Fibroblast of mammary gland (primary cell): ENCODE data around the gene NEBL.
A peak's percentile ranks its signal among the peaks of the same experiment; 100 is the strongest.

Experiments
- DNase-seq: peaks from one replicate; pipeline ENCODE4 v3.0.0-alpha.2; 2010; ENCODE audit warnings: low read depth
- H3K4me3 ChIP-seq: 2 replicates; pipeline ENCODE4 v1.5.1; 2011; ENCODE audit warnings: low read depth, mild to moderate bottlenecking, low read length, moderate library complexity; ENCODE audit not compliant: control insufficient read depth
- TF ChIP-seq, protein P1 (sequence below): conservative IDR thresholded peaks from 2 replicates; pipeline ENCODE4 v1.5.1; 2011; ENCODE audit warnings: low read depth, low read length, inconsistent platforms; ENCODE audit not compliant: control insufficient read depth, insufficient read depth

NEBL gene

GRCh38 chr10:20740120-20740519, 157.0 kb downstream of the NEBL start:
- TF ChIP-seq, protein P1, sequence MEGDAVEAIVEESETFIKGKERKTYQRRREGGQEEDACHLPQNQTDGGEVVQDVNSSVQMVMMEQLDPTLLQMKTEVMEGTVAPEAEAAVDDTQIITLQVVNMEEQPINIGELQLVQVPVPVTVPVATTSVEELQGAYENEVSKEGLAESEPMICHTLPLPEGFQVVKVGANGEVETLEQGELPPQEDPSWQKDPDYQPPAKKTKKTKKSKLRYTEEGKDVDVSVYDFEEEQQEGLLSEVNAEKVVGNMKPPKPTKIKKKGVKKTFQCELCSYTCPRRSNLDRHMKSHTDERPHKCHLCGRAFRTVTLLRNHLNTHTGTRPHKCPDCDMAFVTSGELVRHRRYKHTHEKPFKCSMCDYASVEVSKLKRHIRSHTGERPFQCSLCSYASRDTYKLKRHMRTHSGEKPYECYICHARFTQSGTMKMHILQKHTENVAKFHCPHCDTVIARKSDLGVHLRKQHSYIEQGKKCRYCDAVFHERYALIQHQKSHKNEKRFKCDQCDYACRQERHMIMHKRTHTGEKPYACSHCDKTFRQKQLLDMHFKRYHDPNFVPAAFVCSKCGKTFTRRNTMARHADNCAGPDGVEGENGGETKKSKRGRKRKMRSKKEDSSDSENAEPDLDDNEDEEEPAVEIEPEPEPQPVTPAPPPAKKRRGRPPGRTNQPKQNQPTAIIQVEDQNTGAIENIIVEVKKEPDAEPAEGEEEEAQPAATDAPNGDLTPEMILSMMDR = no peak
- no peak overlapping the region for H3K4me3 ChIP-seq
- DNase-seq = peak; percentile 70

- no peak for DNase-seq
- TF ChIP-seq, protein P1 = no peak
- no peak overlapping the region for H3K4me3 ChIP-seq
Measured at GRCh38 chr10:20737107-20737506, 160.0 kb downstream of the NEBL start.
